ENCODE results near the gene PEX7. TPM values are rescaled to one million over a fixed set of nuclear protein-coding genes. Genes with fewer than 3 reads are reported as not detected.
"Not testable (repeated sequence)": the region's sequence is repeated elsewhere in the genome, so short reads cannot be mapped to it uniquely, and the experiment has no call there.

The PEX7 gene
- polyA plus RNA-seq, 1 experiment = 8.9 TPM

- TF ChIP-seq CTCF (IDR thresholded peaks at IDR 0.05; ENCODE audit: low read depth, low read length) = no peak
- Histone ChIP-seq H3K27me3 (ENCODE audit: control insufficient read depth, insufficient read depth, low read length) (peaks cover 4% of the 10 kb centered on the region), H3K27ac (ENCODE audit: low read depth, low read length) (no peak overlapping the region), H3K4me3 (ENCODE audit: low read depth, low read length) (no peak overlapping the region), H3K9me3 (ENCODE audit: control insufficient read depth, insufficient read depth, low read length) (no peaks in the 10 kb centered on the region)
- no peak for DNase-seq (ENCODE audit: low read depth, low spot score)
- CTCF ChIA-PET = interaction anchor here (0.6 kb wide), 1 partner anchor 585 kb away, joined by 9 read pairs; no protein-coding TSS in a partner anchor
- POLR2A ChIA-PET = no interaction called here
Observed at GRCh38 chr6:136945711-136946121, 123.3 kb downstream of the PEX7 start.

- no peak for DNase-seq (ENCODE audit: low read depth, low spot score)
- ChIA-PET CTCF (no interaction called here), POLR2A (no interaction called here)
- no peak for TF ChIP-seq CTCF (IDR thresholded peaks at IDR 0.05; ENCODE audit: low read depth, low read length)
- Histone ChIP-seq H3K9me3 (ENCODE audit: control insufficient read depth, insufficient read depth, low read length) (no peaks in the 10 kb centered on the region), H3K27ac (ENCODE audit: low read depth, low read length) (no peak overlapping the region), H3K4me3 (ENCODE audit: low read depth, low read length) (no peak overlapping the region), H3K27me3 (ENCODE audit: control insufficient read depth, insufficient read depth, low read length) (peaks cover 4% of the 10 kb centered on the region)
Observed at GRCh38 chr6:136947037-136947436, 124.6 kb downstream of the PEX7 start.

- H3K27me3 ChIP-seq (ENCODE audit: control insufficient read depth, insufficient read depth, low read length); H3K9me3 ChIP-seq (ENCODE audit: control insufficient read depth, insufficient read depth, low read length); CTCF ChIA-PET; H3K27ac ChIP-seq (ENCODE audit: low read depth, low read length); H3K4me3 ChIP-seq (ENCODE audit: low read depth, low read length); DNase-seq (ENCODE audit: low read depth, low spot score); POLR2A ChIA-PET: not testable (repeated sequence)
Observed at GRCh38 chr6:136949957-136950356, 127.6 kb downstream of the PEX7 start.

DNA sequence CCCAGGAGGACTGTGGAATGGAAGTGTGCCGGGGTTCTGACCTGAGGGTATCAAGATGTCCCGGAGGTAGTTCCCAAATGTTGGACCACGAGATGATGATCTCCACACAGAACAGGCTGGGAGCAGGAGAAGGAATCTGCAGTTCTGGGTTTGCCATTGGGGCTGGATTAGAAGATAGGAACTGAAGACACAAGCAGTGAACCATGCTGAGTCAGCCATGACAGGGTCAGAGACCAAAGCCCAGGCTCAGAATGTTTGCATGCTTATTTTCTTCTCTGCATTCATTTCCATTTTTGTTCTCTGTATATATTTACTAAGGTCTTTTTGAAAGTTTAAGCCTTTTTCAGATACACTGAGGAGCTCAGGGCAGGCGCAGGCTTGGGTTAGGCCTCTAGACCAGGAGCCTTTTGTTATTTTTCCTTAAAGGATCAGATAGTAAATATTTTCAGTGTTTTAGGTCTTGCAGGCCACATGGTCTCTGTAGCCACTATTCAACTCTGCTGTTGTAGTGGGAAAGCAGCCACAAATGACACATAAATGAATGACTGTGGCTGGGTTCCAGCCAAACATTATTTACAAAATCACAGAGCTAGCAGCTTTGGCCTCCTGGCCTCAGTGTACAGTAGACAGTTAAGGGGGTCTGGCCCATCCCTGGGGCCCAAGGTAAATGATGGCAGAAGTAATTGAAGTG is 128.2 kb downstream of the PEX7 start:
- ChIA-PET CTCF (no interaction called here), POLR2A (no interaction called here)
- H3K27me3 ChIP-seq (ENCODE audit: control insufficient read depth, insufficient read depth, low read length) = peaks cover 3% of the 10 kb centered on the region
- no peak overlapping the region for H3K4me3 ChIP-seq (ENCODE audit: low read depth, low read length)
- no peaks in the 10 kb centered on the region for H3K9me3 ChIP-seq (ENCODE audit: control insufficient read depth, insufficient read depth, low read length)
- TF ChIP-seq CTCF (IDR thresholded peaks at IDR 0.05; ENCODE audit: low read depth, low read length) = no peak
- no peak for DNase-seq (ENCODE audit: low read depth, low spot score)
- H3K27ac ChIP-seq (ENCODE audit: low read depth, low read length) = no peak overlapping the region

- TF ChIP-seq CTCF (IDR thresholded peaks at IDR 0.05; ENCODE audit: low read depth, low read length) = no peak
- Histone ChIP-seq H3K27me3 (ENCODE audit: control insufficient read depth, insufficient read depth, low read length) (peaks cover 3% of the 10 kb centered on the region), H3K9me3 (ENCODE audit: control insufficient read depth, insufficient read depth, low read length) (no peaks in the 10 kb centered on the region), H3K4me3 (ENCODE audit: low read depth, low read length) (no peak overlapping the region), H3K27ac (ENCODE audit: low read depth, low read length) (no peak overlapping the region)
- ChIA-PET CTCF (no interaction called here), POLR2A (no interaction called here)
- DNase-seq (ENCODE audit: low read depth, low spot score) = no peak
Observed at GRCh38 chr6:136952714-136953260, 130.4 kb downstream of the PEX7 start.
